Activated naive CD8-positive, alpha-beta T cell treated with anti-CD3 and anti-CD28 coated beads, Interleukin-2, amount 50 U/mL, for 24 hours (primary cell): ENCODE results near the gene NELL1.
A peak's percentile ranks its signal among the peaks of the same experiment; 100 is the strongest.

Experiments used
- ATAC-seq: fragments of 150-1000 bp; cut with Tn5 transposase; one replicate; pipeline ENCODE4 v1.10.0; 2021
- DNase-seq: peaks from one replicate; pipeline ENCODE4 v3.0.0; 2021
- H3K27ac Mint-ChIP-seq: one replicate; pipeline ENCODE4 v1.8.0; 2021; ENCODE audit warnings: mild to moderate bottlenecking, mixed read lengths
- H3K27me3 Mint-ChIP-seq: one replicate; pipeline ENCODE4 v1.8.0; 2021; ENCODE audit warnings: mixed read lengths
- H3K36me3 Mint-ChIP-seq: one replicate; pipeline ENCODE4 v1.8.0; 2021; ENCODE audit warnings: low read depth, mixed read lengths
- H3K4me1 Mint-ChIP-seq: one replicate; pipeline ENCODE4 v1.8.0; 2021; ENCODE audit warnings: mixed read lengths
- H3K4me3 Mint-ChIP-seq: one replicate; pipeline ENCODE4 v1.8.0; 2021; ENCODE audit warnings: mild to moderate bottlenecking, moderate library complexity, mixed read lengths
- H3K9me3 Mint-ChIP-seq: one replicate; pipeline ENCODE4 v1.8.0; 2021; ENCODE audit warnings: mixed read lengths

Gene NELL1

GRCh38 chr11:20647976-20648565 is 21.3 kb upstream of the NELL1 start:
- H3K27me3 Mint-ChIP-seq, result peaks cover 8% of the 10 kb centered on the region
- ATAC-seq, result no peak
- DNase-seq, result peak; percentile 44
- no peak overlapping the region for H3K27ac Mint-ChIP-seq
- H3K9me3 Mint-ChIP-seq, result no peaks in the 10 kb centered on the region
- no peak overlapping the region for H3K4me3 Mint-ChIP-seq
- no peaks in the 10 kb centered on the region for H3K36me3 Mint-ChIP-seq
- no peaks in the 10 kb centered on the region for H3K4me1 Mint-ChIP-seq

DNA sequence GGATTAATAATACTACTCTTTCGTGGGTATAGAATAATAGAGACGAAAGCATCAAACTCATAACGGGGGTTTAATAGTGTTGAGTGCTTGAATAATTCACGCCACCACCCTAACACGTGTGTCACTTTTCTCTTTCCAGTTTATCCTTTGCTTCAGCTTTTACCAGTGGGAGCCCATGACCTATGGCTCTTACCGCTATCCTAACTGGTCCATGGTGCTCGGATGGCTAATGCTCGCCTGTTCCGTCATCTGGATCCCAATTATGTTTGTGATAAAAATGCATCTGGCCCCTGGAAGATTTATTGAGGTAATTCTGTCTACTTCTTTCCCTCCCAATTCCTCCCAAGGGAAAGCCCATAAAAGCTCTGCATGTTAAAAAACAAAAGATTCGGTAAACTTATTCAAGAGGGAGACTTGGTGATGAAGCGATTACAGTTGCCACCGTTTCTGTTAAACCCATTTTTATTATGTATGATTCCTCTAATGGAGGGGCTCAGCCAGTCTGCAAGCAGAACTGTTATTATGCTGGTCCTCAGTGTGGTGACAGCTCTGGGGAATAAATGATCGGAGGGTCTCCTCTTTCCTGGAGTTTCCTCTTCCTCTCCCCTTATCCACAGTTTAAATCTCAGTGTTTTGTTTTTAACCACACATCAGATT is 17.1 kb upstream of the NELL1 start:
- Mint-ChIP-seq H3K36me3 (no peaks in the 10 kb centered on the region), H3K4me1 (no peaks in the 10 kb centered on the region), H3K4me3 (no peak overlapping the region), H3K9me3 (no peaks in the 10 kb centered on the region), H3K27me3 (peaks cover 11% of the 10 kb centered on the region), H3K27ac (no peak overlapping the region)
- ATAC-seq (no peak), DNase-seq (no peak)

GRCh38 chr11:20654038-20654437 is 15.3 kb upstream of the NELL1 start:
- H3K4me3 Mint-ChIP-seq, result no peak overlapping the region
- no peak overlapping the region for H3K27ac Mint-ChIP-seq
- no peak for DNase-seq
- no peaks in the 10 kb centered on the region for H3K4me1 Mint-ChIP-seq
- H3K9me3 Mint-ChIP-seq, result no peaks in the 10 kb centered on the region
- ATAC-seq, result no peak
- H3K36me3 Mint-ChIP-seq, result no peaks in the 10 kb centered on the region
- H3K27me3 Mint-ChIP-seq, result peaks cover 10% of the 10 kb centered on the region

- Mint-ChIP-seq H3K36me3 (no peaks in the 10 kb centered on the region), H3K4me1 (no peaks in the 10 kb centered on the region), H3K27ac (no peak overlapping the region), H3K4me3 (no peak overlapping the region), H3K9me3 (no peaks in the 10 kb centered on the region), H3K27me3 (peaks cover 10% of the 10 kb centered on the region)
- ATAC-seq (no peak), DNase-seq (no peak)
These were observed 12.5 kb upstream of the NELL1 start for GRCh38 chr11:20656901-20657300.

DNA sequence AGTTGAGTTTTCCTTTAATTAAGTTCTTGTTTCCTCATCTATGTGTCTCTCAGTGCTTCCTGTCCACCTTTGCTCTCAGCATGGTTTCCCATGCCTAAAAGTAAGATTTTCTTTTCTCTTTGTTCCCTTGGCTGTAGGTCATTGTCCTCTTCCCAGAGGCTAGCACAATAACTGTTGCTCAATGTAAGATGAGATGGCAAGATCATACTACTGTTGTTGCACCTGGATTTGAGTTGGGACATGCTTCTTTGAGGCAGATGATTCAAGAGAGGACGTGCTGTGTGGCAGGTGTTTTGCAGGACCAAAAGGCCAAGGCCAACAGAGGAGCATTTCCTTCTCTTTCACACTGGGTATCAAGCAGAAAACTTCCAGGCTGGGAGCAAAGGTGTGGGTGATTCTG is 11.3 kb upstream of the NELL1 start:
- Mint-ChIP-seq H3K27me3 (peaks cover 10% of the 10 kb centered on the region), H3K9me3 (no peaks in the 10 kb centered on the region), H3K4me1 (no peaks in the 10 kb centered on the region), H3K4me3 (no peak overlapping the region), H3K27ac (no peak overlapping the region), H3K36me3 (no peaks in the 10 kb centered on the region)
- ATAC-seq (no peak), DNase-seq (no peak)

- no peaks in the 10 kb centered on the region for H3K4me1 Mint-ChIP-seq
- H3K27me3 Mint-ChIP-seq, result peaks cover 12% of the 10 kb centered on the region
- H3K27ac Mint-ChIP-seq, result no peak overlapping the region
- no peaks in the 10 kb centered on the region for H3K9me3 Mint-ChIP-seq
- ATAC-seq (no peak), DNase-seq (no peak)
- H3K4me3 Mint-ChIP-seq, result no peak overlapping the region
- no peaks in the 10 kb centered on the region for H3K36me3 Mint-ChIP-seq
These were observed 7.9 kb upstream of the NELL1 start for GRCh38 chr11:20661445-20661844.

DNA sequence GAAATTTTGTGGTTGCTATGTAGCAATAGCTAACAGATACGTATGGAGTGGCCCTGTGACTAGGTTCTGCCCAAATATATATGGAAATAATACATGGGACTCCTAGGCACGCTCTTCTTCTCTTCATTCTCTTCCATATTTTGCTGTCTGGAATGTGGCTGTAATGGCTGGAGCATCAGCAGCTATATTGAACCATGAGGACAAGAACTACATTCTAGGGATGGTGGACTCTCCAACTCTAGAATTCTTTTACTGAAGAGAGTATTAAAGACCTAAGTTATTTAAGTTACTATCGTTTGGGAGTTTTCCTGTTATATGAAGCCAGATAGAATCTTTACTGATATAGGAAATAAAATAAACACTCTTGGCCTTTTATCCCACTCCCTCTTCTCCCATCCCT is 7.5 kb upstream of the NELL1 start:
- Mint-ChIP-seq H3K27me3 (peaks cover 16% of the 10 kb centered on the region), H3K36me3 (no peaks in the 10 kb centered on the region), H3K4me1 (no peaks in the 10 kb centered on the region), H3K9me3 (no peaks in the 10 kb centered on the region), H3K27ac (no peak overlapping the region), H3K4me3 (no peak overlapping the region)
- ATAC-seq (no peak), DNase-seq (no peak)

DNA sequence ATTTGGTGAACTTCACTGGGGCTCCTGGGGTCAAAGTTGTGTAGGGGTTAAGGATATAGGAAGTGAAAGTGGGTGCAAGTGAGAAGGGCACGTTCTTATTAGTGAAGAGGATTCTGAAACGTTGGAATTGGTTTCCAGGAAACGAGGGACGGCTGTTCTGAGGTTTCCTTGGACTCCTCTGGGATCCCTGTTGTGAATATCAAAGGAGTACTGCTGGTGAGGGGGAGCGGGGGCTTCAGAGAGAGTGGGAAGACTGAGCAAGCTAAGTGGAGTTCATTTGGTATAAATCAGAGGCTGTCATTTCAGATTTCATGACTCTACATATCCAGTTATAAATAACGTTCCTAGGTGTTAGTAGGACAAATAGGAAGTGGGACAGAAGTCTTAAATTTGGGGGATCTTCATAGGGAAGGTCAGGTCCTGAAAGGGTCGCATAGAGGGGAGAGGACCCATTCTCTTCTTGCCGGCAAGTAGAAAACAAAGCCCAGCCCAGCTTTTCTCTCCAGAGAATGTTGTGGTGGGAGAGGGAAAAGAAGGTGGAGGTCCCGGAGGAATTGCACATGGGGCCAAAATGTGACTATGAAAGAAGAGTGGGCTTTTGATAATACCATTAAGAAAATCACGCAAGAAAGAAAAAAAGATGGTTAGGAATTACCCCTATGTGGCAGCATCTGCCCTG is 1.1 kb upstream of the NELL1 start:
- ATAC-seq, result no peak

DNA sequence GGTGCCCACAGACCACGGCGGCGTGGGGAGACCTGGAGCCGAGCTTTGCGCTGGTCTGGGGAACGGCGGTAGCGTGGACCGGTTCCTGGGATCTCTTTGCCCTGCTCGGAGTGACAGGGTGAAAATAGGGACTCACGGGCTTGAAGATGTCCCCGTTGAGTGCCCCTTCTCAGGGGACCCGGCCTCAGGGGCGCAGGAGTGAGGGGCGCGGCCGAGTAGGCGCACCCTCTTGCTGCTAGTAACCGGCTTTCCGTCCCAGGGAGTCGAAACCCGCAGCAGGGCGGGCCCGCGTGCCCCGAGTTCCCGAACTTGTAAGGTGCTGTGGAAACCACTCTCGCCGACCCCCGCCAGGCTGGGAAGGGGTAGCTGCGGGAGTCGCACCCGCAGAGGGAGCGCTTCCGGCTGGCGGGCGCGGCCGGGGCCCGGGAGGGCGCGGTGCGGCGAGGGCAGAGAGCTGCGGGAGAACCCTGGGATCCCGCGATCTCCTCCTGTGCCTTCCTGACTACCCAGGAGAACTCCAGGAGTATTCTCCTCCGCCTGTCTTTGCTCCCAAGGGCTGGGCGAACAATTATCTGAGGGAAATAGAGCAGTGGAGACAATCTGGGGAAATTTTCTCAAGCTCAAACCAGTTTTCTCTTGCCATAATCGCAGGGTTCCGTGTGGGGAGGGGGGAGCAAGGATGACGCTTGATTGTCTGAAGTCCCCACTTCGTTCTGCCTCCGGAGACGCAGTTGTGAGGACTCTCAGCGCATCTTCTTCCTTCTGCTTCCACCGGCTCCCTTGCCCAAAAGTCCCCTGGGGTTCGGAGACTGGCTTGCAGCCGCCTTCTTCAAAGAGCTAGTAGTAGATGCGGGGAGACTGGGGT is 666 bp downstream of the NELL1 start:
- Mint-ChIP-seq H3K27me3 (peaks cover 71% of the 10 kb centered on the region), H3K9me3 (no peaks in the 10 kb centered on the region), H3K36me3 (no peaks in the 10 kb centered on the region), H3K4me1 (no peaks in the 10 kb centered on the region), H3K4me3 (no peak overlapping the region), H3K27ac (no peak overlapping the region)
- no peak for DNase-seq
- no peak for ATAC-seq

More for the DNA sequence above, 1.1 kb upstream of the NELL1 start:
- Mint-ChIP-seq H3K4me1 (no peaks in the 10 kb centered on the region), H3K27ac (no peak overlapping the region), H3K4me3 (no peak overlapping the region), H3K27me3 (peaks cover 67% of the 10 kb centered on the region), H3K36me3 (no peaks in the 10 kb centered on the region), H3K9me3 (no peaks in the 10 kb centered on the region)
- DNase-seq, result no peak

- no peak for DNase-seq
- H3K9me3 Mint-ChIP-seq, result no peaks in the 10 kb centered on the region
- H3K27me3 Mint-ChIP-seq, result peaks cover 68% of the 10 kb centered on the region
- no peaks in the 10 kb centered on the region for H3K4me1 Mint-ChIP-seq
- H3K36me3 Mint-ChIP-seq, result no peaks in the 10 kb centered on the region
- no peak overlapping the region for H3K27ac Mint-ChIP-seq
- no peak overlapping the region for H3K4me3 Mint-ChIP-seq
- no peak for ATAC-seq
These were observed 1.6 kb downstream of the NELL1 start for GRCh38 chr11:20670932-20671403.

DNA sequence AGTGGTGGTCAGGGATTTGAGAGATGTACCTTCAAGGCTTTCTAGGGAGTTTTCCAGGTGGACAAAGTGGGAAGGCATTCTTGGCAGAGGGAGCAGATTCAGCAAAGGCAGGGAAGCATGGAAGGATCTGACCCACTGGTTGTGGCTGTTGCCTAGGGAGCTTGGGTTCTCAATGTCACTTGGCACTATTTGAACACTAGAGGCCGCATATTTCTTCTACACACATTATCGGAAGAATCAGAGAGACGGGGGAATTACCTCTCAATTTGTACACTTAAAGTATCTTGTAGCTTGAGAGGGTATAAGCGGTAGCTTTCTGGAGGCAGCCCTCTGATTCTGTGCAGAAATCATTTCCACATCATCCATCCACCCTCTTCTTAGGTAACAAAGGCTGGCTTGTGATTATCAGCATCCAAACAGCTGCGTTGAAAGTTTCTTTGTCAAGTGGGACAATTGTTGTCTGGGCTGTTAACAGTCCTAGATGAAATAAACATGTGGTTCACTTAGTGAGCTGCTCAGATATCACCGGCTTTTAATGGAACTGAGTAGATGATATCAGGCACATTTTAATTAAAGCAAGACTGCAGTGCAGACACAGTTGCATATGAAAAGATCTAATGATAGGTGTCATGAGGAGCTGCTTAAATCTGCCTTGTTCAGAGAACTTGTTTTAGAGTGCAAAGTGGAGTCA is 2.6 kb downstream of the NELL1 start:
- Mint-ChIP-seq H3K36me3 (no peaks in the 10 kb centered on the region), H3K27me3 (peaks cover 59% of the 10 kb centered on the region)

GRCh38 chr11:20672575-20672974 is 3.2 kb downstream of the NELL1 start:
- Mint-ChIP-seq H3K27ac (no peak overlapping the region), H3K36me3 (no peaks in the 10 kb centered on the region), H3K4me3 (no peak overlapping the region), H3K4me1 (no peaks in the 10 kb centered on the region), H3K9me3 (no peaks in the 10 kb centered on the region), H3K27me3 (peaks cover 53% of the 10 kb centered on the region)
- ATAC-seq, result no peak
- DNase-seq, result no peak

More for the DNA sequence above, 2.6 kb downstream of the NELL1 start:
- H3K4me1 Mint-ChIP-seq, result no peaks in the 10 kb centered on the region
- H3K4me3 Mint-ChIP-seq, result no peak overlapping the region
- no peaks in the 10 kb centered on the region for H3K9me3 Mint-ChIP-seq
- H3K27ac Mint-ChIP-seq, result no peak overlapping the region
- no peak for DNase-seq
- no peak for ATAC-seq

GRCh38 chr11:20676658-20677057 is 7.3 kb downstream of the NELL1 start:
- no peaks in the 10 kb centered on the region for H3K9me3 Mint-ChIP-seq
- H3K4me1 Mint-ChIP-seq, result no peaks in the 10 kb centered on the region
- H3K36me3 Mint-ChIP-seq, result no peaks in the 10 kb centered on the region
- DNase-seq, result no peak
- H3K27ac Mint-ChIP-seq, result no peak overlapping the region
- H3K27me3 Mint-ChIP-seq, result peaks cover 21% of the 10 kb centered on the region
- no peak for ATAC-seq
- no peak overlapping the region for H3K4me3 Mint-ChIP-seq

DNA sequence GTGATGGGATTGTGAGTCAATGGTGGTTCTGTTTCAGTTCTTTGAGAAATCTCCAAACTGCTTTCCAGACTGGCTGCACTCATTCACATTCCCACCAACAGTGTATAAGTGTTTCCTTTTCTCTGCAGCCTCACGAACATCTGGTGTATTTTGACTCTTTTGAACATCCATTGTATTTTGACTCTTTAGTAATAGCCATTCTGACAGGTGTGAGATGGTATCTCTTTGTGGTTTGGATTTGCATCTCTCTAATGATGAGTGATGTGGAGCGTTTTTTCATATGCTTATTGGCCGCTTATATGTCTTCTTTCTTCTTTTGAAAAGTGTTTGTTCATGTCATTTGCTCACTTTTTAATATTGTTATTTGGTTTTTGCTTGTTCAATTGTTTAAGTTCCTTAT is 19.4 kb downstream of the NELL1 start:
- H3K4me1 Mint-ChIP-seq, result no peaks in the 10 kb centered on the region
- H3K27ac Mint-ChIP-seq, result no peak overlapping the region
- no peaks in the 10 kb centered on the region for H3K36me3 Mint-ChIP-seq
- no peak for DNase-seq
- no peaks in the 10 kb centered on the region for H3K9me3 Mint-ChIP-seq
- peaks cover 2% of the 10 kb centered on the region for H3K27me3 Mint-ChIP-seq
- no peak overlapping the region for H3K4me3 Mint-ChIP-seq
- no peak for ATAC-seq
